AG09319 (cell line): ENCODE measurements around the gene NPC1L1.
"Not testable (repeated sequence)": the region's sequence is repeated elsewhere in the genome, so short reads cannot be mapped to it uniquely, and the experiment has no call there.

ENCODE experiments used
- DNase-seq: peaks from one replicate; pipeline ENCODE4 v3.0.0-alpha.2; 2010; ENCODE audit warnings: low read depth; ENCODE audit errors: extremely low read depth
- CTCF ChIP-seq: IDR thresholded peaks from 2 replicates; pipeline ENCODE4 v1.5.1; 2011; ENCODE audit warnings: low read depth, mild to moderate bottlenecking, inconsistent platforms, low read length, moderate library complexity

NPC1L1 gene

DNA sequence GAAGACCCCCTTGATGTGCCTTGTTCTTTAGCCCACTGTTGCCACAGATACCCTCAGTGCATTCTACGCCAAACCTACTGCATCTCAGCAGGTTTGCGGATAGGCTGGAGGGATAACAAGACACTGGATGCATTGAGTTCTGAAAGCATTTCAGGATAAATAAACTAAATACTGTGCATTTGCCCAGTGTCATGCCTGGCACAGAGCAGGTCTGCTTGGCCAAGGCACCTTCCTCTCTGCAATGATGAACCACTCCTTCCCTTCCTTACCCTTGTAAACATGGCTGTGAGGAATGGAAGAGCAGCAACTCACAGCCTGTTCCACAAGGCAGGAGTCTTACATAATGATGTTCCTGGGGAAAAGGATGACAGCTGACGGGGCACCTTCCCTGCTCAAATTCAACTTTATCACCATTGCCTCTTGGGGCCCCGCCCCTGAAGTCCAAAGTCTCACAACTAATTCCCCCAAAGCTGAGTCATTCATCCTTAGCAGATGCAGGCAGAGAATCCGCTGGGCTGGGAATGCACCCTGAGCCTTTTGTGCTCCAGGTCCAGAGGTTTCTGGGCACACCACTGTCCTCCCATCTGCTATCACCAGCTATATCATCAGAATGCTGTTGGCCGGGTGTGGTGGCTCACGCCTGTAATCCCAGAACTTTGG is 21.0 kb upstream of the NPC1L1 start:
- DNase-seq, result no peak
- no peak for TF ChIP-seq CTCF

DNA sequence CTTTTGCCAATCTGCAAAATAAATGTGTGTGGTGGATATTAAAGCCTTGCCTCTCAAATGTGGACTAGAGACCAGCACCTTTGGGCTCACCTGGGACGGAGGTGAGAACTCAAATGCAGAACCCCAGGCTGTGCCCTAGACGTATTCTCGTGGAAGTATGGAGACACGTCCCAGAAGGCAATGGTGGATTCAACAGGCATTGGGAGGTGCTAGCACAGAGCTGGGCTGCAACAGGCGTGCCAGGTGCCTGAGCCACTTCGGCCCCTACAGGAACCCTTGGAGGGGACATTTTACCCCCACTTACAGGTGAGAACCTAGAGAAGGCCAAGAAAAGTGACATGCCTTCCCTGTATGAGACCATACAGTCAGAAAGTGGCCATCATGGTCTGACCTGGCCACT is 20.4 kb upstream of the NPC1L1 start:
- TF ChIP-seq CTCF, result no peak
- DNase-seq, result no peak

DNA sequence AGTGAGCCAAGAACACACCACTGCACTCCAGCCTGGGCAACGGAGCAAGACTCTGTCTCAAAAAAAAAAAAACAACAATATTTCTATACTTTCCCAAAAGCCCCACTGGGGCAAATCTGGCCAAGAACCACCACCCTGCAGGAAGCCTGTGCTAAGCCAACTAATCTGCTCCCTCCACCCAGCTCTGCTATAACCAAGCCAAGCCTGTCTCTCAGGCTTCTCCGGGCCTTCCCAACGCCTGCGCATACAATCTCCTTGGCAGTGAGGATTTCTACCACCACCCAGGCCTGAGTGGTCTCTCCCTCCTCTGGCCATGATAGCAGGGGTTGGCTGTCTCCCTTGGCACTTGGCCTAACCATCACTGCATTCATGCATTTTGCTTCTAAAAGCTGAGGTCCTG is 18.4 kb upstream of the NPC1L1 start:
- no peak for DNase-seq

DNA sequence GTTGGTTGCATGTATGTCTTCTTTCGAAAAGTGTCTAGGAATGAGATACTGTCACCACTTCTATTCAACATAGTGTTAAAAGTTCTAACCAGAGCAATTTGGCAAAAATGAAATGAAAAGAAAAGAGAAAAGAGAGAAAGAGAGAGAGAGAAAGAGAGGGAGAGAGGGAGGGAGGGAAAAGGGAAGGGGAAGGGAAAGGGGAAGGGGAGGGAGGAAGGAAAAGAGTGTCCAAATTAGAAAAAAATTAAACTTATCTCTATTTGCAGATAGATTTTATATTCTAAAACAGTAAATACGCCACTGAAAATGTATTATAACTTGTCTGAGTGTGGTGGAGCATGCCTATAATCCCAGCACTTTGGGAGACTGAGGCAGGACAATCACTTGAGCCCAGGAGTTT is 16.4 kb upstream of the NPC1L1 start:
- no peak for DNase-seq
- no peak for TF ChIP-seq CTCF

More for the DNA sequence above, 18.4 kb upstream of the NPC1L1 start:
- no peak for TF ChIP-seq CTCF

DNA sequence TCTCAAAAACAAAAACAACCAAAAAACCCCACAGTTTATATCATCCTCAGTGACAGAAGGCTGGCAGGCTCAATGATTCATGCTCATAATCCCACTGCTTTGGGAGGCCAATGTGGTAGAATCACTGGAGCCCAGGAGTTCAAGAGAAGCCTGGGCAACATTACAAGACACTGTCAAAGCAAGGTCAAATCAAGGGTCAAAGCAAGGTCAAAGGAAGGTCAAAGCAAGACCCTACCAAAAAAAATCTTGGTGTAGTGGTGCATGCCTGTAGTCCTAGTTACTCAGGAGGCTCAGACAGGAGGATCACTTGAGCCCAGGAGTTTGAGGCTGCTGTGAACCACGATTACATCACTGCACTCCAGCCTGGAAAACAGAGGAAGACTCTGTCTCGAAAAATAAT is 14.2 kb upstream of the NPC1L1 start:
- no peak for DNase-seq
- TF ChIP-seq CTCF, result no peak

DNA sequence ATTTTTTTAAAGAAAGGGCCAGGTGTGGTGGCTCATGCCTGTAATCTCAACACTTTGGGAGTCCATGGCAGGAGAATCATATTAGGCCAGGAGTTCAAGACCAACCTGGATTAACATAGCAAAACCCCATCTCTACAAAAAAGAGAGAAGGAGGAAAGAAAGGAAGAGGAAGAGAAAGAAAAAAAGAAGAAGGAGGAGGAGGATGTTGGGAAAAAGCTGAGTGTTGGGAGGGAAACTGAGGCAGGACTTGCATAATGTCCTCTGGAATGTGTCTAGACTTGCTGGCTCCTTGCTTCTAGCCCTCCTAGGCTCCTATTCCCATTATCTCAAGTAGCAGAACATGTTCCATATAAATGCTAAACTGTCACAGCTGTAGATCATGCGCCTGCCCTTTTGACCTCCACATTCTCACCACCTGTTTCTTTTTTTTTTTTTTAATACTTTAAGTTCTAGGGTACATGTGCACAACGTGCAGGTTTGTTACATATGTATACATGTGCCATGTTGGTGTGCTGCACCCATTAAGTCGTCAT is 11.4 kb upstream of the NPC1L1 start:
- DNase-seq, result not testable (repeated sequence)

GRCh38 chr7:44549457-44549856 is 8.3 kb upstream of the NPC1L1 start:
- TF ChIP-seq CTCF, result no peak
- no peak for DNase-seq

GRCh38 chr7:44548893-44549292 is 7.8 kb upstream of the NPC1L1 start:
- no peak for DNase-seq
- TF ChIP-seq CTCF, result no peak
